AG09309 (cell line): ENCODE measurements around the gene TGFA.

ENCODE experiments used
- DNase-seq: peaks from one replicate; pipeline ENCODE4 v3.0.0-alpha.2; 2010; ENCODE audit warnings: low read depth
- H3K4me3 ChIP-seq: 2 replicates; pipeline ENCODE4 v1.5.1; 2011; ENCODE audit warnings: mild to moderate bottlenecking, low read depth, low read length, moderate library complexity; ENCODE audit not compliant: control insufficient read depth
- TF ChIP-seq, protein P1 (sequence below): IDR thresholded peaks from 2 replicates; pipeline ENCODE4 v1.5.1; 2011; ENCODE audit warnings: mild to moderate bottlenecking, low read depth, low read length, inconsistent platforms; ENCODE audit not compliant: insufficient read depth, control insufficient read depth; ENCODE audit errors: missing control alignments

TGFA gene

DNA sequence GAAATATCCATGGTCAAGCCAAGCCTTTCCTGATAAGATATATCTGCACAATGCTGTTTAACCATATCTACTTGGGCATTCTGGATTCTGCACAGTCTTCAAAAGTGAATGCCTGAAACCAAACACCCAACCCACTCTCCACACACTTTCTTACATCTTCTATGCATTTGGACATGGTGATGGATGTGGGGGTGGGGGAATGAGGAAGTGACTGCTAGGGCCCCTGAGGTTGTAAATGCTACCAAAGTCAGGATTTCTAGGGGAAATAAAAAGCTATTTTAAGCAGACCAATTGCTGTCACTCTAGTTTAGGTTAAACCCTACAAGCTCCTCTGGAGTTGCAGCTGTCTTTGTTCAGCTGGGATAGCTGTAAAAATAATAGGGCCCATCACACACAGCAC is 26.7 kb upstream of the TGFA start:
- H3K4me3 ChIP-seq: no peak overlapping the region
- TF ChIP-seq, protein P1, sequence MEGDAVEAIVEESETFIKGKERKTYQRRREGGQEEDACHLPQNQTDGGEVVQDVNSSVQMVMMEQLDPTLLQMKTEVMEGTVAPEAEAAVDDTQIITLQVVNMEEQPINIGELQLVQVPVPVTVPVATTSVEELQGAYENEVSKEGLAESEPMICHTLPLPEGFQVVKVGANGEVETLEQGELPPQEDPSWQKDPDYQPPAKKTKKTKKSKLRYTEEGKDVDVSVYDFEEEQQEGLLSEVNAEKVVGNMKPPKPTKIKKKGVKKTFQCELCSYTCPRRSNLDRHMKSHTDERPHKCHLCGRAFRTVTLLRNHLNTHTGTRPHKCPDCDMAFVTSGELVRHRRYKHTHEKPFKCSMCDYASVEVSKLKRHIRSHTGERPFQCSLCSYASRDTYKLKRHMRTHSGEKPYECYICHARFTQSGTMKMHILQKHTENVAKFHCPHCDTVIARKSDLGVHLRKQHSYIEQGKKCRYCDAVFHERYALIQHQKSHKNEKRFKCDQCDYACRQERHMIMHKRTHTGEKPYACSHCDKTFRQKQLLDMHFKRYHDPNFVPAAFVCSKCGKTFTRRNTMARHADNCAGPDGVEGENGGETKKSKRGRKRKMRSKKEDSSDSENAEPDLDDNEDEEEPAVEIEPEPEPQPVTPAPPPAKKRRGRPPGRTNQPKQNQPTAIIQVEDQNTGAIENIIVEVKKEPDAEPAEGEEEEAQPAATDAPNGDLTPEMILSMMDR: no peak
- DNase-seq: no peak

DNA sequence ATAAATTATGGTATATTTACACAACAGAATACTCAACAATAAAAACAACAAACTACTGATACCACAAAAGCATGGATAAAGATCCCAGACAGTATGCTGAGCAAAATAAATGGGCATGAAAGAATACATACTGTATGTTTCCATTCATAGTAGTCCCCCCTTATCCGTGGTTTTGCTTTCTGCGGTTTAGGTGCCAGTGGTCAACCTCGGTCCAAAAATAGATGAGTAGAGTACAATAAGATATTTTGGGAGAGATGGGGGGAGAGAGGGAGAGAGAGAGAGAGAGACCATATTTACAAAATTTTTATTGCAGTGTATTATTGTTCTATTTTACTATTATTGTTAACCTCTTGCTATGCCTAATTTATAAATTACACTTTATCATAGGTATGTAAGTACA is 21.0 kb upstream of the TGFA start:
- TF ChIP-seq, protein P1: no peak
- DNase-seq: no peak
- no peak overlapping the region for H3K4me3 ChIP-seq

DNA sequence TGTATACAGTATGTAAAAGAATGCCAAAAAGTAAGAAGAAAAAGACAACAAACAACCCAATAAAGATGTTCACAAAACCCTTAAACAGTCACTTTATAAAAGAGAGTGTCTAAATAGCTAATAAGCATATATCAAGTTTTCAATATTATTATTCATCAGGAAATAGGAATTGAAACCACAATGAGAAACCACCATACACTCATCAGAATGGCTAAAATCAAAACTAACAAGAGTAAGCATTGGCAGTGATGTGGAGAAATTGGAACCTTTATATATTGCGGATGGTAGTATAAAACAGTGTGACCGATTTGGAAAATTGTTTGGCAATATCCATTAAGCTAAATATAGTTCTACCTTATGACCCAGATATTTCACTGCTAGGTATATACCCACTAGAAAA is 20.5 kb upstream of the TGFA start:
- TF ChIP-seq, protein P1: no peak
- no peak overlapping the region for H3K4me3 ChIP-seq
- DNase-seq: no peak

DNA sequence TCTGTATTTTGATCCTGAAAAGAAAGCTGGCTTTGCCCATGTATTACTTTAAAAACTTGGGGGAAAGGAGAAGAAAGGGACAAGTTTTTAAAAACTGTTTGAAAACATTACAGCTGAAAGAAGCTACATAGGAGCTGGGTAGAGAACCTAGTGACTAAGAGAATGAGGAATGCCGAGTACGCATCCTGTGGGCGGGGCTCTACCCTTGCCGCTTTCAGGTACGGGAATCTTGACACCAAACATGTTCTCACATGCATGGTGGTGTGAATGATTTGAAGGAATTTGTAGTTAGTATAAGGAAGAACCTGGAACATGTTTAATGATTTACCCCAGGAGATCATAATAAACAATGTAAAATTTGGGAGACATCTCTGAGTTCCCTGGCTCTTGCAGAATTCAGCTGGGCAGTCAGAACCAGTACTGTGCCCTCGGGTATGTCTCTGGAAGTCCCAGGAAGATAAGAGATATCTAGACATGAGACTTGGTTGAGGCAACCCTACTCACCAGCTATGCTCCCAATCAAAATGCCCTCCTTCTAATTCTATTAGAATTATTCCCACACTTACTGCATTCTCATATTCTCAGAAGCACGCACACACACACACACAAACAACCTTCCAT is 16.5 kb upstream of the TGFA start:
- H3K4me3 ChIP-seq: no peak overlapping the region
- DNase-seq: no peak
- TF ChIP-seq, protein P1: no peak

DNA sequence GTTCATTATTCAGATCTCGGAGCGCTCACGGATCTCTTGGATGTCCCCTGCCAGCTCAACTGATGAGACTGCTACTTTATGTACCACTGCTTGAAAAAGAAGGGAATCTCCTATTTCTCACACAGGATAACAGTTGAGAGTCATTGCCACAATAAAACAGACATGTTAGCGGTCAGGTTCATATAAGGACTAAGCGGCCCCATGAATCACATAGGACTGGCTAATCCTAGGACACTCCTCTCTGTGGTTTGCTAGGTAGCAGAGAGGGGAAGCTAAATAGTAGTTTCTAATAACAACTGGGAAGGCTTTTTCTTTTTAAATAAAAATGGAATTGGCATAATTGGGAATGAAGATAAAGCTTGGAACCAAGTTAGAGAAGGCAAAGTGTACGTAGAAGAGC is 15.9 kb upstream of the TGFA start:
- DNase-seq: no peak
- H3K4me3 ChIP-seq: no peak overlapping the region
- TF ChIP-seq, protein P1: no peak

DNA sequence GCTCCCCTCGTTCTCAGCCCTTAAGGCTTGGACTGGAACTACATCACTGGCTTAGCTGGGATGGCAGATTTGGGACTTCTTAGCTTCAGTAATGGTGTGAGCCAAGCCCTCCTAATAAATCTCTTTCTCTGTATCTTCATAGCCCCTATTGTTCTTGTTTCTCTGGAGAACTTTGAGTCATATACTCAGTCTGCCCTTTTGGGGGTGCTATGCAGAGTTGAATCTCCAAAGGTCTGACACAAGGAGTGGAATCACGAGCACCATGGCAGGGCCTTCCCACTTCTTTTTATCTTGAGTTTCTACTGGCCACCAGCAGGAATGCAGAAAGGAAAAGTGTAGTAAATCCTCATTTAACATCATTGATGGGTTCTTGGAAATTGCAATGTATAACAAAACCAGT is 13.3 kb upstream of the TGFA start:
- DNase-seq: no peak
- TF ChIP-seq, protein P1: no peak

DNA sequence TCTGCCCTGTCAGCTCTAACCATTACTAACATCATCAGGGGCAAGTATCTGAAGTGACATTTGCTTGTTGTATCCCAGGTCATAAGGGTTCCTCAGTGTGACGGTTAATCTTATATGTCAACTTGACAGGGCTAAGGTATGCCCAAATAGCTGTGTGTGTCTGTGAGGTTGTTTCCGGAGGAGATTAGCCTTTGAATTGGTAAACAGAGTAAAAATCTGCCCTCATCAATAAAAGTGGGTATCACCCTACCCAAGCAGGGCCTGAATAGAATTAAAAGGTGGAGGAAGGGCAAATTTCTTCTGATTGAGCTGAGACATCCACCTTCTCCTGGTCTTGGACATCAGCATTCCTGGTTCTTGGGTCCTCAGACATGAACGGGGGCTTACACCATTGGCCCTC is 12.8 kb upstream of the TGFA start:
- no peak overlapping the region for H3K4me3 ChIP-seq
- TF ChIP-seq, protein P1: no peak
- no peak for DNase-seq

More for the DNA sequence above, 13.3 kb upstream of the TGFA start:
- no peak overlapping the region for H3K4me3 ChIP-seq
